NCI-H2196 (cell line): Measurements from ENCODE around the gene ZNF385A.
"Not testable (repeated sequence)": the region's sequence is repeated elsewhere in the genome, so short reads cannot be mapped to it uniquely, and the experiment has no call there.

Experiments used
- DNase-seq: peaks from one replicate; lab custom pipeline; 2025; ENCODE audit not compliant: unreplicated experiment; lab: John Stamatoyannopoulos, UW

The ZNF385A gene

GRCh38 chr12:54330442-54330841, 54.1 kb downstream of the ZNF385A start:
- DNase-seq: no peak

DNA sequence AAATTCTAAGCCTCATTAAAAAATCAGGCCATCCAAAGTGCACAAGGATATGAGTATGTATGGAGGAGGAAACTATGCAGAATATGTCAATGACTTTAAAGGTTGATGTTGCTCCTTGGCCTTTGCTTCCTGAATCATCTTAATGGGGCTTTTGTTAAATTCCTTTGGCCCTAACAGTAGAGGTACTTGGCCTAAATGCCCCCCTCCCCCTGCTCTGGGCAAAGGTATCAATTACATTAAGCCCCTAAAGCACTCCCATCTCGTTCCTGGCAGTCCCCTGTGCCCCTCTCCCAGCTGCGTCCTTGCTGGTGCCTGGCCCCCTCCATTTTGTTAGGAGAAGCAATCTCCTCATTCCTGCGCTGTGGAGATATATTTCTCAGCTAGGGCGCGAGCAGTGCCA, 54.8 kb downstream of the ZNF385A start:
- DNase-seq: no peak

DNA sequence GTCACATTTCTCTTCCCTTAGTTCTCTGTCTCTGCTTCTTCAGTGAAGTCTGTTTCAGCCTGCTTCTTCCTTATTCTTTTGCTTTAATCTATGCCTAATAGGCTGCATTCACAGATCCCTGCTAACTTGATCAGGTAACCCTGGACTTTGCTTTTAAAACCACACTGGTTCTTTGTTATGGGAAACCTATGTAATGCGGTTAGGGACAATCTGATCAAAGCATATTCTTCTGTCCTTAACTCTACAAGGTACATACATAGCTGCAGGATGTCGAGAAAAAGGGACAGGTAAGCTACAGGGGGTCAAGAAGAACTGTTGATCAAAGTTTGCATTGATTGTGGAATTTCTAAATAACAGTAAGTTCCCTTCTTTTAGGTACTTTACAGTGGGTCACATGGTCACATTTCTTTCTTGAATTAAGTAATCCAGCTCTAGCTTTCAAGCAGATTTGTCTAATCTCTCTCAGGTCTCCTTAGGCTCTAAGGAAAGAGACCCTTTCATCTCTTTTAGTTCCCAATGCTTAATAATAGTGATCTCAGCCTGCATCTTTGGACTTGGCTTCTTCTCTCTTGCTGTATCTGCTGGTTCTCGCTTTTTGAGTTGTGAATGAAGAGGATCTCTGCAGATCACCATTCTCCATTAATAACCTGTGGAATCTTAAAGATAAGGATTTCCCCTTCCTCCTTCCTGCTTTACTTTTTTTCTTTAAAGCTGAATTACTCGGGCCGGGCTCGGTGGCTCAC, 55.8 kb downstream of the ZNF385A start:
- no peak for DNase-seq

- not testable (repeated sequence) for DNase-seq
Measured at GRCh38 chr12:54325442-54326109, 59.0 kb downstream of the ZNF385A start.

GRCh38 chr12:54324617-54325441, 59.7 kb downstream of the ZNF385A start, which contains the start of gene COPZ1:
Gene COPZ1, plus strand, starts transcription at chr12:54325131. Its CDS starts 33 bp downstream, at chr12:54325164.
- peak; percentile 98 for DNase-seq

GRCh38 chr12:54321363-54321762, 63.2 kb downstream of the ZNF385A start:
- no peak for DNase-seq
